IMR-90 (cell line): Measurements from ENCODE around the gene ENHO. TPM values are rescaled to one million over a fixed set of nuclear protein-coding genes. Genes with fewer than 3 reads are reported as not detected.

ENCODE experiments used
- ATAC-seq: fragments of 200-7000 bp; cut with Tn5 transposase; 2 replicates; pipeline ENCODE4 v1.9.1; 2020; ENCODE audit warnings: low read depth, mild to moderate bottlenecking, moderate library complexity
- BruUV-seq: library from RNA; stranded (reverse); fragments of 400-500 nt; replicated peaks from 2 replicates; lab custom pipeline; 2021; lab: Mats Ljungman, UMichigan
- CTCF ChIA-PET: fragments of 300-600 bp; formaldehyde crosslinking; extraction: SDS; loops from one replicate; lab custom pipeline; 2021; ENCODE audit warnings: antibody characterized with exemption; lab: Yijun Ruan, JAX
- POLR2A ChIA-PET: fragments of 300-600 bp; sonication (Branson Sonifier 250); formaldehyde crosslinking; loops from one replicate; lab custom pipeline; 2022; ENCODE audit warnings: antibody characterized with exemption; ENCODE audit not compliant: unreplicated experiment; lab: Charles Lee
- DNase-seq: peaks from one replicate; pipeline ENCODE4 v3.0.0; 2013
- H2AFZ ChIP-seq: replicated peaks from 2 replicates; pipeline ENCODE3; 2013; ENCODE audit warnings: low read length, mild to moderate bottlenecking; ENCODE audit not compliant: poor library complexity
- H2AK5ac ChIP-seq: 2 replicates; pipeline ENCODE4 v1.6.1; 2013; ENCODE audit warnings: low read depth, low read length, inconsistent platforms
- H2AK9ac ChIP-seq: replicated peaks from 2 replicates; pipeline ENCODE3; 2013; ENCODE audit warnings: mild to moderate bottlenecking, low read depth, low read length, moderate library complexity; ENCODE audit not compliant: poor library complexity
- H2BK120ac ChIP-seq: 2 replicates; pipeline ENCODE4 v1.6.1; 2013; ENCODE audit warnings: low read depth, low read length, inconsistent platforms
- H2BK15ac ChIP-seq: 3 replicates; pipeline ENCODE4 v1.6.1; 2013; ENCODE audit warnings: low read depth, low read length, inconsistent platforms
- H2BK20ac ChIP-seq: 2 replicates; pipeline ENCODE4 v1.6.1; 2013; ENCODE audit warnings: low read depth, mild to moderate bottlenecking, inconsistent platforms, low read length, moderate library complexity
- H2BK5ac ChIP-seq: 2 replicates; pipeline ENCODE4 v1.6.1; 2013; ENCODE audit warnings: mild to moderate bottlenecking, low read depth, low read length, inconsistent platforms; ENCODE audit not compliant: poor library complexity, severe bottlenecking
- H3K14ac ChIP-seq: replicated peaks from 2 replicates; pipeline ENCODE4 v1.6.1; 2013; ENCODE audit warnings: low read depth, low read length, inconsistent platforms
- H3K18ac ChIP-seq: 2 replicates; pipeline ENCODE4 v1.6.1; 2013; ENCODE audit warnings: low read depth, low read length, control low read depth
- H3K23ac ChIP-seq: 2 replicates; pipeline ENCODE4 v1.6.1; 2013; ENCODE audit warnings: low read depth, low read length, inconsistent platforms
- H3K27ac ChIP-seq: 2 replicates; pipeline ENCODE4 v1.5.1; 2013; ENCODE audit warnings: mild to moderate bottlenecking, control low read depth, low read length; ENCODE audit not compliant: insufficient read depth
- H3K27me3 ChIP-seq: 2 replicates; pipeline ENCODE4 v1.6.1; 2013; ENCODE audit warnings: low read length; ENCODE audit not compliant: control insufficient read depth, insufficient read depth
- H3K36me3 ChIP-seq: 2 replicates; pipeline ENCODE4 v1.6.1; 2013; ENCODE audit warnings: low read length, mixed read lengths; ENCODE audit not compliant: control insufficient read depth, insufficient read depth
- H3K4ac ChIP-seq: 2 replicates; pipeline ENCODE4 v1.6.1; 2013; ENCODE audit warnings: low read depth, low read length, inconsistent platforms
- H3K4me1 ChIP-seq: 2 replicates; pipeline ENCODE4 v1.6.1; 2013; ENCODE audit warnings: low read length, mixed read lengths; ENCODE audit not compliant: control insufficient read depth, insufficient read depth
- H3K4me2 ChIP-seq: 2 replicates; pipeline ENCODE4 v1.6.1; 2013; ENCODE audit warnings: low read depth, mild to moderate bottlenecking, control low read depth, low read length, moderate library complexity
- H3K4me3 ChIP-seq: 2 replicates; pipeline ENCODE4 v1.5.1; 2013; ENCODE audit warnings: low read depth, mild to moderate bottlenecking, control low read depth, low read length, moderate library complexity; ENCODE audit not compliant: insufficient read depth
- H3K56ac ChIP-seq: 2 replicates; pipeline ENCODE4 v1.6.1; 2013; ENCODE audit warnings: low read length, inconsistent platforms; ENCODE audit not compliant: insufficient read depth; ENCODE audit errors: extremely low read depth
- H3K79me1 ChIP-seq, 2 experiments: 2 replicates each; pipeline ENCODE4 v1.6.1; 2013; ENCODE audit warnings: low read length in 2 of 2, inconsistent platforms in 1 of 2, low read depth in 1 of 2
- H3K9ac ChIP-seq: 2 replicates; pipeline ENCODE4 v1.6.1; 2013; ENCODE audit warnings: low read depth, low read length, control low read depth
- H3K9me1 ChIP-seq: 2 replicates; pipeline ENCODE4 v1.6.1; 2013; ENCODE audit warnings: low read length, inconsistent platforms; ENCODE audit not compliant: insufficient read depth
- H3K9me3 ChIP-seq: 2 replicates; pipeline ENCODE4 v1.6.1; 2013; ENCODE audit warnings: low read length; ENCODE audit not compliant: control insufficient read depth, insufficient read depth
- H4K20me1 ChIP-seq: 2 replicates; pipeline ENCODE4 v1.6.1; 2013; ENCODE audit warnings: low read length, inconsistent platforms; ENCODE audit not compliant: insufficient read depth
- H4K5ac ChIP-seq: 2 replicates; pipeline ENCODE4 v1.6.1; 2013; ENCODE audit warnings: mild to moderate bottlenecking, low read depth, low read length, control low read depth
- H4K8ac ChIP-seq, 2 experiments: 2 replicates each; pipeline ENCODE4 v1.6.1; 2013; ENCODE audit warnings: low read depth in 2 of 2, low read length in 2 of 2, control low read depth in 1 of 2, inconsistent platforms in 1 of 2
- H4K91ac ChIP-seq: 2 replicates; pipeline ENCODE4 v1.6.1; 2013; ENCODE audit warnings: low read depth, low read length, inconsistent platforms; ENCODE audit not compliant: insufficient read depth
- BHLHE40 ChIP-seq: fragments of 150-350 bp; IDR thresholded peaks from 2 replicates; pipeline ENCODE4 v1.6.1; 2016; ENCODE audit warnings: mild to moderate bottlenecking, low read depth, low read length
- CEBPB ChIP-seq: IDR thresholded peaks from 2 replicates; pipeline ENCODE4 v1.6.1; 2012; ENCODE audit warnings: low read depth, low read length, improper control_type of control experiment
- CHD1 ChIP-seq: IDR thresholded peaks from 2 replicates; pipeline ENCODE4 v1.6.1; 2012; ENCODE audit warnings: low read depth, low read length, improper control_type of control experiment
- ELK1 ChIP-seq: fragments of 150-350 bp; IDR thresholded peaks from 2 replicates; pipeline ENCODE4 v1.6.1; 2016; ENCODE audit warnings: low read depth, mild to moderate bottlenecking, low read length, moderate library complexity, borderline replicate concordance
- FOS ChIP-seq: fragments of 150-350 bp; IDR thresholded peaks from 2 replicates; pipeline ENCODE4 v1.6.1; 2016; ENCODE audit warnings: low read depth, low read length
- MAFK ChIP-seq: IDR thresholded peaks from 2 replicates; pipeline ENCODE4 v1.6.1; 2012; ENCODE audit warnings: low read depth, low read length, improper control_type of control experiment
- MAZ ChIP-seq: IDR thresholded peaks from 2 replicates; pipeline ENCODE4 v1.6.1; 2012; ENCODE audit warnings: low read depth, mild to moderate bottlenecking, low read length, improper control_type of control experiment, moderate library complexity, borderline replicate concordance
- MXI1 ChIP-seq: IDR thresholded peaks from 2 replicates; pipeline ENCODE4 v1.6.1; 2012; ENCODE audit warnings: low read depth, mild to moderate bottlenecking, low read length, moderate library complexity, borderline replicate concordance
- NFE2L2 ChIP-seq: fragments of 150-350 bp; IDR thresholded peaks from 2 replicates; pipeline ENCODE4 v1.6.1; 2016; ENCODE audit warnings: low read depth, mild to moderate bottlenecking, low read length
- POLR2A ChIP-seq: IDR thresholded peaks from 2 replicates; pipeline ENCODE4 v1.6.1; 2012; ENCODE audit warnings: mild to moderate bottlenecking, low read depth, low read length
- RCOR1 ChIP-seq: IDR thresholded peaks from 2 replicates; pipeline ENCODE4 v1.6.1; 2012; ENCODE audit warnings: mild to moderate bottlenecking, low read length, improper control_type of control experiment; ENCODE audit not compliant: insufficient replicate concordance
- RFX5 ChIP-seq: IDR thresholded peaks from 2 replicates; pipeline ENCODE4 v1.8.0; 2012; ENCODE audit warnings: low read depth, mild to moderate bottlenecking, low read length, moderate library complexity
- SMC3 ChIP-seq: fragments of 150-350 bp; IDR thresholded peaks from 2 replicates; pipeline ENCODE4 v1.6.1; 2016; ENCODE audit warnings: low read depth, mild to moderate bottlenecking, antibody characterized with exemption, low read length, moderate library complexity
- WGBS, 2 experiments: methylation state at CpG; one replicate each; pipeline versions ENCODE4 v1.1.5 to v1.1.7; 2013; ENCODE audit warnings: missing lambda C conversion rate in 2 of 2; ENCODE audit not compliant: insufficient read length in 1 of 2; ENCODE audit errors: extremely low coverage in 2 of 2; 5-methylcytosine and 5-hydroxymethylcytosine counted together
- dilution Hi-C: fragments of 300-500 bp; cut with HindIII; formaldehyde crosslinking; loops from one replicate; pipeline ENCODE4 v1.14.3; 2018; ENCODE audit warnings: low sequenced_read_pairs; ENCODE audit not compliant: unreplicated experiment
- in situ Hi-C: fragments of 300-500 bp; cut with MboI; formaldehyde crosslinking; loops from 3 replicates; pipeline ENCODE4 v1.14.3; 2019; ENCODE audit warnings: low sequenced_read_pairs, inconsistent platforms, mixed read lengths
- intact Hi-C: fragments of 100-400 bp; cut with micrococcal nuclease; formaldehyde crosslinking; loops from 2 replicates; pipeline ENCODE4 v1.10.0; 2022
- polyA plus RNA-seq, 3 experiments: library from polyadenylated mRNA; depleted of rRNA; stranded (reverse); fragments of >200 nt; gene quantifications; 2 replicates each; pipeline ENCODE4 v1.2.3, GENCODE V29; 2012; ENCODE audit warnings: low replicate concordance in 1 of 3
- total RNA-seq: library from RNA; depleted of rRNA; stranded (reverse); fragments of >200 nt; gene quantifications from 2 replicates; pipeline ENCODE4 v1.2.3, GENCODE V29; 2012
- TF ChIP-seq, protein P1 (sequence below): fragments of 150-350 bp; IDR thresholded peaks from 2 replicates; pipeline ENCODE4 v1.6.1; 2017; ENCODE audit warnings: mild to moderate bottlenecking, antibody characterized with exemption, low read length, low read depth
- TF ChIP-seq, protein P2 (sequence below): conservative IDR thresholded peaks from 2 replicates; pipeline ENCODE4 v1.5.1; 2012; ENCODE audit warnings: mild to moderate bottlenecking, low read depth, low read length, improper control_type of control experiment

The ENHO gene
- total and polyA plus RNA-seq, 2 of the 4 experiments (the other 2 are of a cell fraction), result not detected

DNA sequence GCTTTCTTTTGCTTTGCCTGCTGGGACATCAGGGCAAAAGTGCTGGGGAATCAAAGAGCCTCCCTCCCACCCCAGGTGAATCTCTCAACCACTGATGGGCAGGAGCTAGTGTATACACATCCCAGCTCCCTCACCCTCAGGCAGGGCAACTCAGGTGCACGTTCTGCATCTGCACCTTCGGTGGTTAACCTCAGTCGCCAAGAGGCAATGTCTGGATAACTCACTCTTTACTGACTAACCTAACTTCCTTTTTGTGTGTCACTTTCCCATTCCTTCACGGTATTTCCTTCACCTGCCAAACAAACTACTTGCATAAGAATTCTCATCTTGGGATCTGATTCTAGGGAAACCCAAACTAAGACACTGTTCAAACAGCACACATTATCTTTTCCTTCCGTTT is 40.5 kb upstream of the ENHO start:
- H3K23ac ChIP-seq, result no peak overlapping the region
- peaks cover 3% of the 10 kb centered on the region; the same call in 1 of the 2 replicates for H3K9me3 ChIP-seq
- CTCF ChIA-PET, result interaction anchor here (0.8 kb wide), 1 partner anchor 11 kb away, joined by 3 read pairs; no protein-coding TSS in a partner anchor
- H3K56ac ChIP-seq, result no peak overlapping the region
- H3K36me3 ChIP-seq, result no peaks in the 10 kb centered on the region
- WGBS, 2 experiments, result 70% methylated on average over 4 of the region's 5 CpGs; no CpG with 5 or more reads in 1 of the 2 experiments
- intact Hi-C loops, result no loop called here
- H3K4me1 ChIP-seq, result peaks cover 9% of the 10 kb centered on the region; the same call in 1 of the 2 replicates
- no peak overlapping the region for H4K91ac ChIP-seq
- H2BK15ac ChIP-seq, result no peak overlapping the region
- H2AK9ac ChIP-seq, result no peak overlapping the region
- H2BK120ac ChIP-seq, result no peak overlapping the region
- H3K14ac ChIP-seq, result no peak overlapping the region
- peaks cover 65% of the 10 kb centered on the region for H3K27me3 ChIP-seq
- no peaks in the 10 kb centered on the region for H3K79me1 ChIP-seq
- no peaks in the 10 kb centered on the region for H4K20me1 ChIP-seq
- dilution Hi-C loops, result no loop called here
- TF ChIP-seq, protein P1, sequence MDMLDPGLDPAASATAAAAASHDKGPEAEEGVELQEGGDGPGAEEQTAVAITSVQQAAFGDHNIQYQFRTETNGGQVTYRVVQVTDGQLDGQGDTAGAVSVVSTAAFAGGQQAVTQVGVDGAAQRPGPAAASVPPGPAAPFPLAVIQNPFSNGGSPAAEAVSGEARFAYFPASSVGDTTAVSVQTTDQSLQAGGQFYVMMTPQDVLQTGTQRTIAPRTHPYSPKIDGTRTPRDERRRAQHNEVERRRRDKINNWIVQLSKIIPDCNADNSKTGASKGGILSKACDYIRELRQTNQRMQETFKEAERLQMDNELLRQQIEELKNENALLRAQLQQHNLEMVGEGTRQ, result no peak
- no peak for TF ChIP-seq NFE2L2
- TF ChIP-seq CHD1, result no peak
- no peak for TF ChIP-seq RFX5
- no peak for TF ChIP-seq POLR2A
- TF ChIP-seq FOS, result no peak
- TF ChIP-seq RCOR1, result no peak
- TF ChIP-seq, protein P2, sequence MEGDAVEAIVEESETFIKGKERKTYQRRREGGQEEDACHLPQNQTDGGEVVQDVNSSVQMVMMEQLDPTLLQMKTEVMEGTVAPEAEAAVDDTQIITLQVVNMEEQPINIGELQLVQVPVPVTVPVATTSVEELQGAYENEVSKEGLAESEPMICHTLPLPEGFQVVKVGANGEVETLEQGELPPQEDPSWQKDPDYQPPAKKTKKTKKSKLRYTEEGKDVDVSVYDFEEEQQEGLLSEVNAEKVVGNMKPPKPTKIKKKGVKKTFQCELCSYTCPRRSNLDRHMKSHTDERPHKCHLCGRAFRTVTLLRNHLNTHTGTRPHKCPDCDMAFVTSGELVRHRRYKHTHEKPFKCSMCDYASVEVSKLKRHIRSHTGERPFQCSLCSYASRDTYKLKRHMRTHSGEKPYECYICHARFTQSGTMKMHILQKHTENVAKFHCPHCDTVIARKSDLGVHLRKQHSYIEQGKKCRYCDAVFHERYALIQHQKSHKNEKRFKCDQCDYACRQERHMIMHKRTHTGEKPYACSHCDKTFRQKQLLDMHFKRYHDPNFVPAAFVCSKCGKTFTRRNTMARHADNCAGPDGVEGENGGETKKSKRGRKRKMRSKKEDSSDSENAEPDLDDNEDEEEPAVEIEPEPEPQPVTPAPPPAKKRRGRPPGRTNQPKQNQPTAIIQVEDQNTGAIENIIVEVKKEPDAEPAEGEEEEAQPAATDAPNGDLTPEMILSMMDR, result no peak
- TF ChIP-seq MXI1, result no peak
- TF ChIP-seq CEBPB, result no peak
- no peak for TF ChIP-seq SMC3
- no peak for TF ChIP-seq MAZ
- TF ChIP-seq ELK1, result no peak
- no peak for TF ChIP-seq MAFK
- TF ChIP-seq BHLHE40, result no peak
- no peak overlapping the region for H3K9ac ChIP-seq
- H3K4ac ChIP-seq, result no peak overlapping the region
- H3K4me2 ChIP-seq, result no peak overlapping the region
- in situ Hi-C loops, result no loop called here
- no TSS peak for BruUV-seq
- H3K18ac ChIP-seq, result no peak overlapping the region
- H3K27ac ChIP-seq, result no peak overlapping the region
- no peak overlapping the region for H4K8ac ChIP-seq
- no peak for DNase-seq
- H3K4me3 ChIP-seq, result no peak overlapping the region
- H4K5ac ChIP-seq, result no peak overlapping the region
- no peaks in the 10 kb centered on the region for H3K9me1 ChIP-seq
- POLR2A ChIA-PET, result no interaction called here
- H2AFZ ChIP-seq, result no peak overlapping the region
- no peak overlapping the region for H2AK5ac ChIP-seq
- no peak for ATAC-seq
- H2BK20ac ChIP-seq, result no peak overlapping the region
- no peak overlapping the region for H2BK5ac ChIP-seq
